HepG2 (cell line): Measurements from ENCODE around the gene GALNT9. TPM values are rescaled to one million over a fixed set of nuclear protein-coding genes. Genes with fewer than 3 reads are reported as not detected.

Experiments used
- ATAC-seq: fragments of 200-7000 bp; cut with Tn5 transposase; 3 replicates; pipeline ENCODE4 v1.9.1; 2020; ENCODE audit warnings: mild to moderate bottlenecking, moderate library complexity
- BruUV-seq: library from RNA; stranded (reverse); fragments of 400-500 nt; replicated peaks from 2 replicates; lab custom pipeline; 2021; lab: Mats Ljungman, UMichigan
- CTCF ChIA-PET: fragments of 300-600 bp; formaldehyde crosslinking; extraction: SDS; loops from one replicate; lab custom pipeline; 2021; ENCODE audit warnings: low total read pairs, inconsistent platforms, low intra/inter-chr PET ratio; lab: Yijun Ruan, JAX
- POLR2A ChIA-PET: fragments of 350-600 bp; sonication (Branson Sonifier 250); formaldehyde crosslinking; loops from one replicate; lab custom pipeline; 2020; ENCODE audit warnings: antibody characterized with exemption, inconsistent platforms; lab: Yijun Ruan, JAX
- DNase-seq: peaks from one replicate; pipeline ENCODE4 v3.0.0-alpha.2; 2015; ENCODE audit warnings: low spot score
- FAIRE-seq: peaks from 3 replicates; lab custom pipeline; 2011; peaks lifted over from hg19 to GRCh38; lab: Jason Lieb, UNC
- H2AFZ ChIP-seq: one replicate; pipeline ENCODE4 v1.6.1; 2011; ENCODE audit warnings: low read length, inconsistent platforms
- H3K27ac ChIP-seq: fragments of 300-600 bp; 3 replicates; pipeline ENCODE4 v1.8.0; 2011; ENCODE audit warnings: mixed run types, mild to moderate bottlenecking, mixed read lengths, low read length, inconsistent platforms; ENCODE audit not compliant: insufficient read depth; ENCODE audit errors: extremely low read length
- H3K27me3 ChIP-seq, 2 experiments: fragments of 200-600 bp in 1 of 2; 2 replicates in 1 of 2; 3 replicates in 1 of 2; pipeline versions ENCODE4 v1.6.0 to v1.8.0; 2011; ENCODE audit warnings: low read length in 2 of 2, mild to moderate bottlenecking in 2 of 2, moderate library complexity in 2 of 2, inconsistent platforms in 1 of 2; ENCODE audit not compliant: insufficient read depth in 2 of 2, control insufficient read depth in 1 of 2
- H3K36me3 ChIP-seq, 2 experiments: fragments of 200-600 bp in 1 of 2; replicated peaks in 1 of 2; 2 replicates in 1 of 2; 3 replicates in 1 of 2; pipeline versions ENCODE4 v1.5.1 to v1.8.0; 2011; ENCODE audit warnings: low read length in 2 of 2, inconsistent platforms in 1 of 2; ENCODE audit not compliant: insufficient read depth in 2 of 2, control insufficient read depth in 1 of 2
- H3K4me1 ChIP-seq: 2 replicates; pipeline ENCODE4 v1.5.1; 2012; ENCODE audit warnings: low read length, inconsistent platforms; ENCODE audit not compliant: insufficient read depth
- H3K4me2 ChIP-seq: 2 replicates; pipeline ENCODE4 v1.6.0; 2011; ENCODE audit warnings: low read depth, low read length, inconsistent platforms
- H3K4me3 ChIP-seq, 3 experiments: fragments of 200-600 bp in 1 of 3; sonication (generic), shearing (Covaris generic) in 1 of 3; replicated peaks in 1 of 3; 2 replicates each; pipeline ENCODE4 v1.5.1; 2011 to 2016; ENCODE audit warnings: low read length in 3 of 3, inconsistent platforms in 2 of 3, low read depth in 2 of 3, mild to moderate bottlenecking in 2 of 3, control low read depth in 1 of 3, mixed read lengths in 1 of 3; ENCODE audit not compliant: insufficient read depth in 1 of 3
- H3K79me2 ChIP-seq: one replicate; pipeline ENCODE4 v1.6.1; 2011; ENCODE audit warnings: low read length, inconsistent platforms; ENCODE audit not compliant: insufficient read depth
- H3K9ac ChIP-seq: 2 replicates; pipeline ENCODE4 v1.6.0; 2011; ENCODE audit warnings: mild to moderate bottlenecking, low read depth, low read length, inconsistent platforms; ENCODE audit not compliant: insufficient read depth
- H3K9me3 ChIP-seq: 2 replicates; pipeline ENCODE4 v1.5.1; 2012; ENCODE audit warnings: mild to moderate bottlenecking, low read length
- H4K20me1 ChIP-seq: 2 replicates; pipeline ENCODE4 v1.6.0; 2011; ENCODE audit warnings: inconsistent platforms, mild to moderate bottlenecking, low read length, moderate library complexity; ENCODE audit not compliant: insufficient read depth
- ETS1 ChIP-seq: sonication (generic); formaldehyde crosslinking; IDR thresholded peaks from 2 replicates; pipeline ENCODE4 v1.4.0; 2020; ENCODE audit warnings: missing genetic modification reagents
- IKZF1 ChIP-seq: fragments of 450-650 bp; IDR thresholded peaks from 2 replicates; pipeline ENCODE4 v1.7.1; 2016
- MYC ChIP-seq: sonication (generic); formaldehyde crosslinking; IDR thresholded peaks from 2 replicates; pipeline ENCODE4 v1.9.0; 2021; ENCODE audit warnings: missing genetic modification reagents, borderline replicate concordance
- RFXAP ChIP-seq: sonication (generic); formaldehyde crosslinking; IDR thresholded peaks from 2 replicates; pipeline ENCODE4 v1.4.0; 2020; ENCODE audit warnings: missing genetic modification reagents, borderline replicate concordance
- STAG1 ChIP-seq: sonication (generic); formaldehyde crosslinking; IDR thresholded peaks from 2 replicates; pipeline ENCODE4 v1.4.0; 2020; ENCODE audit warnings: missing genetic modification reagents
- TCF7L2 ChIP-seq: IDR thresholded peaks from 2 replicates; pipeline ENCODE4 v1.6.1; 2011; ENCODE audit warnings: mild to moderate bottlenecking, low read depth, low read length, moderate library complexity
- ZFAT ChIP-seq: sonication (generic); formaldehyde crosslinking; conservative IDR thresholded peaks from 2 replicates; pipeline ENCODE4 v1.8.1; 2023; ENCODE audit warnings: missing genetic modification reagents, inconsistent platforms
- WGBS: methylation state at CpG from one replicate; pipeline ENCODE4 v1.1.6; 2017; ENCODE audit warnings: low lambda C conversion rate; 5-methylcytosine and 5-hydroxymethylcytosine counted together
- in situ Hi-C: cut with HindIII; loops from 2 replicates; pipeline ENCODE4 v1.10.0; 2017; ENCODE audit warnings: low pct_unique_long_range_greater_than_20kb; ENCODE audit not compliant: extremely low pct_ligation_motif_present
- intact Hi-C: fragments of 100-400 bp; cut with micrococcal nuclease; formaldehyde crosslinking; loops from one replicate; pipeline ENCODE4 v1.10.0; 2022; ENCODE audit not compliant: unreplicated experiment
- polyA plus RNA-seq, 8 experiments: library from polyadenylated mRNA; depleted of rRNA in 3 of 8; stranded (reverse) in 7 of 8; unstranded in 1 of 8; fragments of >200 nt; fragmentation: Illumina TruSeq in 4 of 8; extraction: Trizol in 4 of 8; gene quantifications; 2 replicates each; pipeline versions ENCODE4 v1.2.1 to v1.2.3, GENCODE V29; 2011 to 2016; ENCODE audit warnings: low read depth in 4 of 8, missing spikeins in 1 of 8, mixed read lengths in 1 of 8; ENCODE audit not compliant: insufficient read depth in 1 of 8
- total RNA-seq, 5 experiments: library from RNA; depleted of rRNA; stranded (reverse); fragments of >200 nt; fragmentation: Illumina TruSeq; extraction: Trizol; gene quantifications; 2 replicates each; pipeline ENCODE4 v1.2.3, GENCODE V29; 2016; ENCODE audit warnings: low read depth in 1 of 5
- TF ChIP-seq, protein P1 (sequence below): sonication (generic); formaldehyde crosslinking; IDR thresholded peaks from 2 replicates; pipeline ENCODE4 v1.4.0; 2020; ENCODE audit warnings: missing genetic modification reagents, mild to moderate bottlenecking, borderline replicate concordance
- TF ChIP-seq, protein P2 (sequence below): sonication (generic); formaldehyde crosslinking; IDR thresholded peaks from 2 replicates; pipeline ENCODE4 v1.4.0; 2020; ENCODE audit warnings: missing genetic modification reagents
- TF ChIP-seq, protein P3 (sequence below): conservative IDR thresholded peaks from 2 replicates; pipeline ENCODE4 v1.6.1; 2018; ENCODE audit warnings: missing genetic modification reagents

GALNT9 gene
- total and polyA plus RNA-seq, 2 of the 13 experiments (the other 11 are each of a cell fraction or from before 2014, with no cell fraction given): 0.04 TPM; not detected in 1

GRCh38 chr12:132329720-132330548 lies 545 bp upstream of the GALNT9 start (continued):
- TF ChIP-seq ZFAT: no peak

DNA sequence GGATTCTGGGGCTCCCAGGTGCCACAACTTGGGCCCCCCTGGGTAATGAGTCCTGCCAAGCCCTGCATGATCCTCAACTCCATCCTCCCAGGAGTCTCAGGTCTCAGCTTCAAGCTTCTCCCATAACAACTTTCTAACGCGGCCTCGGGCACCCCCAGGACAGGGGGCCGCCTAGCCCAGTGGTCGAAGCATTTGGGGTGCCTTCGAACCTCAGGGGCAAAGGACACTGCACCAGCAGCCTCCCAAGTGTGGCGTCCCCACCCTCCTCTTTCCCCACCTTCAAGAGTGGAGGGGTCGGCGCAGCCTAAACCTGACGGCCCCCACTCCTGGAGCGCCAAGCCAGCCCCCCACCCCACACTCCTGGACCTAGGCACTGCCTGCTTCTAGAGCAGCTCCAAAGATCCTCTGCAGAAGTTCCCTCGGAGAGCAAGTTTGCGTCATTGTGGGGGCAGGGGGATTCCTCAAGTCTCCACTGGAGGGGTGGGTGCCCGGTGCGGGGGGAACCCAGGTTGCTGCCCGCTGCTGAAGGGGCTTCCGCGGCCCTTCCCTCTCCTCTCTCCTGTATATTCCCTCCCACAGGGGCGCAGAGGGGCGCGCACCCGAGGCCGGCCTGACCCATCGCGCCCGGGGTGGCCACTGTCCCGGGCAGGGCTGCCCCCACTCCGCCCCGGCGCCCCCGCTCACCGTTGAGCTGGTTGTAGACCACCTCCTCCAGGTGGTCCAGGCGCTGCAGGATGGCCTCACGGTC lies 933 bp downstream of the GALNT9 start:
- POLR2A ChIA-PET: no interaction called here
- in situ Hi-C loops: no loop called here
- no peak for ATAC-seq
- intact Hi-C loops: no loop called here
- no peak overlapping the region for H3K4me2 ChIP-seq
- H3K4me1 ChIP-seq: no peaks in the 10 kb centered on the region
- no peaks in the 10 kb centered on the region for H3K36me3 ChIP-seq
- H3K4me3 ChIP-seq: no peak overlapping the region
- no peaks in the 10 kb centered on the region for H3K9me3 ChIP-seq
- H2AFZ ChIP-seq: no peak overlapping the region
- CTCF ChIA-PET: no interaction called here
- H3K9ac ChIP-seq: no peak overlapping the region
- no peak overlapping the region for H3K27ac ChIP-seq
- H3K79me2 ChIP-seq: no peaks in the 10 kb centered on the region
- peaks cover 13 to 78% of the 10 kb centered on the region in 2 experiments; a peak in 4 of 5 replicates for H3K27me3 ChIP-seq
- no peak for DNase-seq
- BruUV-seq: no TSS peak
- FAIRE-seq: no peak
- H4K20me1 ChIP-seq: no peaks in the 10 kb centered on the region
- 68% methylated on average over 13 of the region's 34 CpGs for WGBS
- TF ChIP-seq IKZF1 (no peak), ETS1 (CRISPR knock-in tag) (no peak), STAG1 (no peak), MYC (no peak), TCF7L2 (no peak), RFXAP (CRISPR knock-in tag) (no peak)
- TF ChIP-seq, protein P1, sequence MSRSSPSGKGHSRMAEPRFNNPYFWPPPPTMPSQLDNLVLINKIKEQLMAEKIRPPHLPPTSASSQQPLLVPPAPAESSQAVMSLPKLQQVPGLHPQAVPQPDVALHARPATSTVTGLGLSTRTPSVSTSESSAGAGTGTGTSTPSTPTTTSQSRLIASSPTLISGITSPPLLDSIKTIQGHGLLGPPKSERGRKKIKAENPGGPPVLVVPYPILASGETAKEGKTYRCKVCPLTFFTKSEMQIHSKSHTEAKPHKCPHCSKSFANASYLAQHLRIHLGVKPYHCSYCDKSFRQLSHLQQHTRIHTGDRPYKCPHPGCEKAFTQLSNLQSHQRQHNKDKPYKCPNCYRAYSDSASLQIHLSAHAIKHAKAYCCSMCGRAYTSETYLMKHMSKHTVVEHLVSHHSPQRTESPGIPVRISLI: no peak
- TF ChIP-seq, protein P2, sequence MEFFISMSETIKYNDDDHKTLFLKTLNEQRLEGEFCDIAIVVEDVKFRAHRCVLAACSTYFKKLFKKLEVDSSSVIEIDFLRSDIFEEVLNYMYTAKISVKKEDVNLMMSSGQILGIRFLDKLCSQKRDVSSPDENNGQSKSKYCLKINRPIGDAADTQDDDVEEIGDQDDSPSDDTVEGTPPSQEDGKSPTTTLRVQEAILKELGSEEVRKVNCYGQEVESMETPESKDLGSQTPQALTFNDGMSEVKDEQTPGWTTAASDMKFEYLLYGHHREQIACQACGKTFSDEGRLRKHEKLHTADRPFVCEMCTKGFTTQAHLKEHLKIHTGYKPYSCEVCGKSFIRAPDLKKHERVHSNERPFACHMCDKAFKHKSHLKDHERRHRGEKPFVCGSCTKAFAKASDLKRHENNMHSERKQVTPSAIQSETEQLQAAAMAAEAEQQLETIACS: no peak
- TF ChIP-seq, protein P3, sequence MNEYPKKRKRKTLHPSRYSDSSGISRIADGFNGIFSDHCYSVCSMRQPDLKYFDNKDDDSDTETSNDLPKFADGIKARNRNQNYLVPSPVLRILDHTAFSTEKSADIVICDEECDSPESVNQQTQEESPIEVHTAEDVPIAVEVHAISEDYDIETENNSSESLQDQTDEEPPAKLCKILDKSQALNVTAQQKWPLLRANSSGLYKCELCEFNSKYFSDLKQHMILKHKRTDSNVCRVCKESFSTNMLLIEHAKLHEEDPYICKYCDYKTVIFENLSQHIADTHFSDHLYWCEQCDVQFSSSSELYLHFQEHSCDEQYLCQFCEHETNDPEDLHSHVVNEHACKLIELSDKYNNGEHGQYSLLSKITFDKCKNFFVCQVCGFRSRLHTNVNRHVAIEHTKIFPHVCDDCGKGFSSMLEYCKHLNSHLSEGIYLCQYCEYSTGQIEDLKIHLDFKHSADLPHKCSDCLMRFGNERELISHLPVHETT: no peak
